ENCODE data around the gene CXorf58. TPM values are rescaled to one million over a fixed set of nuclear protein-coding genes. Genes with fewer than 3 reads are reported as not detected.

The CXorf58 gene
- total and polyA plus RNA-seq, 8 donors: 0.13 to 0.52 (median 0.25) TPM; not detected in 3

- no peaks in the 10 kb centered on the region for H3K4me1 ChIP-seq
- H3K9me3 ChIP-seq: no peaks in the 10 kb centered on the region
- no peaks in the 10 kb centered on the region for H3K36me3 ChIP-seq
- no peak overlapping the region for H3K27ac ChIP-seq
- TF ChIP-seq CTCF (IDR thresholded peaks at IDR 0.05): no peak
- H3K4me3 ChIP-seq: no peak overlapping the region
- ATAC-seq (no peak), DNase-seq (no peak)
- H3K27me3 ChIP-seq: peaks cover 0 to 7% of the 10 kb centered on the region in 2 donors
- intact Hi-C loops (cut with DNase I): no loop called here
These were observed 73.4 kb downstream of the CXorf58 start for GRCh38 chrX:23981222-23981621.

- no peaks in the 10 kb centered on the region for H3K9me3 ChIP-seq
- H3K4me3 ChIP-seq: no peak overlapping the region
- ATAC-seq (no peak), DNase-seq (no peak)
- intact Hi-C loops (cut with DNase I): no loop called here
- peaks cover 0 to 10% of the 10 kb centered on the region in 2 donors for H3K27me3 ChIP-seq
- TF ChIP-seq CTCF (IDR thresholded peaks at IDR 0.05): no peak
- no peaks in the 10 kb centered on the region for H3K4me1 ChIP-seq
- H3K27ac ChIP-seq: no peak overlapping the region
- H3K36me3 ChIP-seq: no peaks in the 10 kb centered on the region
These were observed 73.9 kb downstream of the CXorf58 start for GRCh38 chrX:23981711-23982110.

- no peaks in the 10 kb centered on the region for H3K9me3 ChIP-seq
- DNase-seq (no peak), ATAC-seq (no peak)
- no peak for TF ChIP-seq CTCF (IDR thresholded peaks at IDR 0.05)
- peaks cover 0 to 10% of the 10 kb centered on the region in 2 donors for H3K27me3 ChIP-seq
- H3K4me3 ChIP-seq: no peak overlapping the region
- intact Hi-C loops (cut with DNase I): no loop called here
- H3K36me3 ChIP-seq: peaks cover 0 to 5% of the 10 kb centered on the region in 2 donors
- H3K27ac ChIP-seq: no peak overlapping the region
- H3K4me1 ChIP-seq: no peaks in the 10 kb centered on the region
These were observed 75.1 kb downstream of the CXorf58 start for GRCh38 chrX:23982891-23983290.

Other genes with a start within 250 kb of the CXorf58 start
- gene PRDX4, start 240.5 kb upstream of the CXorf58 start, total RNA-seq: 100 to 1,000 TPM in 1 of 2 donors, 10 to 100 TPM in 1; 92.8 to 115 TPM
- gene PRDX4, start 240.5 kb upstream of the CXorf58 start, polyA plus RNA-seq (ENCODE audit: insufficient read length in 6 of 6): 100 to 1,000 TPM in 3 of 6 donors, 10 to 100 TPM in 3; 91.5 to 111 (median 101) TPM
- 10 to 100 TPM; 43.9 to 52.3 TPM for gene ACOT9, start 164.7 kb upstream of the CXorf58 start, total RNA-seq
- gene ACOT9, start 164.7 kb upstream of the CXorf58 start, polyA plus RNA-seq (ENCODE audit: insufficient read length in 6 of 6): 10 to 100 TPM; 39.8 to 48.0 (median 42.8) TPM
- gene SAT1, start 124.8 kb upstream of the CXorf58 start, total RNA-seq: 100 to 1,000 TPM; 723 to 970 TPM
- gene SAT1, start 124.8 kb upstream of the CXorf58 start, polyA plus RNA-seq (ENCODE audit: insufficient read length in 6 of 6): 100 to 1,000 TPM; 266 to 434 (median 355) TPM
- 10 to 100 TPM; 20.1 to 23.1 TPM for gene APOO, start 68 bp upstream of the CXorf58 start, total RNA-seq
- 10 to 100 TPM; 15.9 to 24.3 (median 19.2) TPM for gene APOO, start 68 bp upstream of the CXorf58 start, polyA plus RNA-seq (ENCODE audit: insufficient read length in 6 of 6)
- gene KLHL15, start 119.2 kb downstream of the CXorf58 start, total RNA-seq: 1 to 10 TPM; 5.8 to 6.2 TPM
- 10 to 100 TPM; 13.7 to 15.1 (median 14.3) TPM for gene KLHL15, start 119.2 kb downstream of the CXorf58 start, polyA plus RNA-seq (ENCODE audit: insufficient read length in 6 of 6)
- gene EIF2S3, start 146.9 kb downstream of the CXorf58 start, total RNA-seq: 100 to 1,000 TPM; 140 to 169 TPM
- 100 to 1,000 TPM; 193 to 259 (median 226) TPM for gene EIF2S3, start 146.9 kb downstream of the CXorf58 start, polyA plus RNA-seq (ENCODE audit: insufficient read length in 6 of 6)
- 10 to 100 TPM; 40.4 to 50.7 TPM for gene ZFX, start 241.7 kb downstream of the CXorf58 start, total RNA-seq
- 10 to 100 TPM; 29.4 to 48.2 (median 38.6) TPM for gene ZFX, start 241.7 kb downstream of the CXorf58 start, polyA plus RNA-seq (ENCODE audit: insufficient read length in 6 of 6)

Measured in left lung (tissue), 10 donors.